Stimulated activated CD4-positive, alpha-beta T cell treated with anti-CD3 and anti-CD28 coated beads, TNF-alpha, amount 100 ng/mL, for 1 hour (primary cell): Measurements from ENCODE around the gene ALS2CL.
"Not testable (repeated sequence)": the region's sequence is repeated elsewhere in the genome, so short reads cannot be mapped to it uniquely, and the experiment has no call there.

Experiments
- DNase-seq, 3 donors: peaks; one replicate each; pipeline ENCODE4 v3.0.0-alpha.2; 2020; ENCODE audit warnings: low read depth in 3 of 3, low spot score in 1 of 3

The ALS2CL gene

GRCh38 chr3:46715507-46716175 lies 22.2 kb upstream of the ALS2CL start:
- DNase-seq: no peak

- no peak for DNase-seq
Observed at GRCh38 chr3:46714728-46715506, 21.4 kb upstream of the ALS2CL start.

GRCh38 chr3:46713898-46714552 lies 20.5 kb upstream of the ALS2CL start:
- DNase-seq: no peak

- DNase-seq: no peak
Observed at GRCh38 chr3:46713050-46713897, 19.8 kb upstream of the ALS2CL start.

GRCh38 chr3:46712191-46713049 lies 18.9 kb upstream of the ALS2CL start:
- no peak for DNase-seq

GRCh38 chr3:46711760-46712159 lies 18.3 kb upstream of the ALS2CL start:
- no peak for DNase-seq

- DNase-seq: no peak
Observed at GRCh38 chr3:46711305-46711704, 17.8 kb upstream of the ALS2CL start.

- DNase-seq: no peak
Observed at GRCh38 chr3:46710671-46711295, 17.3 kb upstream of the ALS2CL start.

GRCh38 chr3:46710229-46710628 lies 16.8 kb upstream of the ALS2CL start:
- DNase-seq: no peak

GRCh38 chr3:46709721-46710120 lies 16.2 kb upstream of the ALS2CL start:
- no peak for DNase-seq

- no peak for DNase-seq
Observed at GRCh38 chr3:46709157-46709654, 15.7 kb upstream of the ALS2CL start.

GRCh38 chr3:46708401-46709156 lies 15.1 kb upstream of the ALS2CL start:
- no peak for DNase-seq

GRCh38 chr3:46707601-46708011 lies 14.1 kb upstream of the ALS2CL start:
- no peak for DNase-seq

GRCh38 chr3:46706771-46707582 lies 13.5 kb upstream of the ALS2CL start:
- no peak for DNase-seq

GRCh38 chr3:46705751-46706552 lies 12.5 kb upstream of the ALS2CL start:
- DNase-seq: no peak

GRCh38 chr3:46705022-46705530 lies 11.6 kb upstream of the ALS2CL start:
- peak; percentile 22 to 52 (median 45) for DNase-seq

- not testable (repeated sequence) for DNase-seq
Observed at GRCh38 chr3:46704346-46704745, 10.9 kb upstream of the ALS2CL start.
